Nucleus accumbens (tissue), 56 donors: ENCODE data around the gene DTNB.

Source experiments
- DNase-seq, 56 donors: peaks; one replicate each; lab custom pipeline; 2025; lab: John Stamatoyannopoulos, UW

Gene DTNB

DNA sequence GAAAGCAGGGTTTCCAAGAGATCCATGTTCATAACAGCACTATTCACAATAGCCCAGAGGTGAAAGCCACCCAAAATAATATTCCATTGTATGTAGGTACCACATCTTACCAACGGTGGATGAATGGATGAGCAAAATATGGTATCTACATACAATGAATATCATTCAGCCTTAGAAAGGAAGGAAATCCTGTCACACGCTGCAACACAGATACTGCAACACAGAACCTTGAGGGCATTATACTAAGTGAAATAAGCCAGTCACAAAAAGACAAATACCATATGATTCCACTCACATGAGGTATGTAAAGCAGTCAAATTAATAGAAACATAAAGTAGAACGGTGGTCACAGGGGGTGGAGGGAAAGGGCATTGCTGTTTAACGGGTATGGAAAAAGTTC, 155.7 kb downstream of the DTNB start:
- no peak for DNase-seq

DNA sequence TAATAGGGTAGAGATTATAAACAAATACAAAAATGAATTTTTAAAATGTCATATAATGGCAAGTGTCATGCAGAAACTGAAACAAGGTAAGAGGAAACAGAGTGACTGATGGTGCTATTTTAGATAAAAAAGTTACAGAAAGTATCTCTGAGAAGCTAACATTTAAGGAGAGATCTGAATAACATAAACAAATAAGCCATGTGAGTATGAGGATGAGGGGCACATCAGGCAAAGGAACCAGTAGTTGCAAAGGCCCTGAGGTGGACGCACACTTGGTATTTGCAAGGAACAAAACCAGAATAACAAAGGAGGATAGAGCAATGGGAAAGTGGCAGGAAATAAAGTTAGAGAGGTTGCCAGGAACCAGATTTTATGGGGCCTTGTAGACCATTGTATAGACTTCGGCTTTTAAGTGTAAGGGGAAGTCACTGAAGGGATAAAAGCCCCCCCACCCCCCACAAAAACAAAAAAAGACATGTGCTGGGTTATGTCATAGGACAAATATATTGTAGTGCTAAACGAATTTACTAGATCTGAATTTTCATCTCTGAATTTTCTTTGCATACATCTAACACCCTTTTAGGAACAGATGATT, 159.2 kb downstream of the DTNB start:
- no peak for DNase-seq

DNA sequence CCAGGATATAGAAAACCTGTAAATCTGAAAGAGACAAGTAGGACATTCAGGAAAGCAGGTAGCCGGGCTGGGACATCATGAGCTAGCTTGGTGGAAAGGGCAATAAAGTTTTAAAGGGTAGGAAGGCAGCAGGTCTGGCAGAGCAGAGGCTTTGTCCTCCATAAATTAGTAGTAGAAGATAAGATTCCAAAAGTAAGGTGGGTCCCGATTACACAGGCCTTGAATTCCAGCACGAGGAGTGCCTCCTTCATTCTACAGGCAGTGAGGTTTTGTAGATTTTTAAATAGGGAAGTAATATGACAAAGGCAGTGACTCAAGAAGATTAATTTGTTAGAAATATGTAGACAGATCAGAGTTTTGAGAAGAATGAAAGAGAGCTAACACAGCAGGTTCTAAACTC, 160.7 kb downstream of the DTNB start:
- DNase-seq: no peak

DNA sequence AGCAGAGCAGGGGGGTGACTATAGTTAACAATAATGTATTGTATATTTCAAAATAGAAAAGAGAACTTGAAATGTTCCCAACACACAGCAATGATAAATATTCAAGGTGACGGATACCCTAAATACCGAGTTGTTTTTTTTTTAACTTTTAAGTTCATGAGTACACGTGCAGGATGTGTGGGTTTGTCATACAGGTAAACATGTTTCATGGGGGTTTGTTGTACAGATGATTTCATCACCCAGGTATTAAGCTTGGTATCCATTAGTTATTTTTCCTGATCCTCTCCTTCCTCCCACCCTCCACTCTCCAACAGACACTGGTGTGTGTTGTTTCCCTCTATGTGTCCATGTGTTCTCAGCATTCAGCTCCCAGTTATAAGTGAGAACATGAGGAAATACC, 167.2 kb downstream of the DTNB start:
- DNase-seq: no peak

DNA sequence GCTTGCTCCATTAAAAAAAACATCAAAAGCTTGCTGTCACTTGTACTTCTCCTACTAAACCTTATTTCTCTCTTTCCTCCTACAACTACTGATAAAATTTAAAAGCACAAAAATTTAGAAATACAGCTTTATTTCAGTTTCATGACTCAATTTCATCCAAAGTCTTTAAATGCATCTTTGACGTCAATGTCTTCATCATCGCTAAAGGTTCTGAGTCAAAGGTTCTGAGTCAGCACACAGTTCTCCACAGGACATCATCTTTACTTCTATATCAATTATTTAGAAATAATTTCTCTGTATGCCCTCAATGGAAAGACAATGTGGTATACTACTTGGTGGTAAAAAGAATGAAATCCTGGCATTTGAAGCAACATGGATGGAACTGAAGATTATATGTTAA, 167.8 kb downstream of the DTNB start:
- DNase-seq: no peak

DNA sequence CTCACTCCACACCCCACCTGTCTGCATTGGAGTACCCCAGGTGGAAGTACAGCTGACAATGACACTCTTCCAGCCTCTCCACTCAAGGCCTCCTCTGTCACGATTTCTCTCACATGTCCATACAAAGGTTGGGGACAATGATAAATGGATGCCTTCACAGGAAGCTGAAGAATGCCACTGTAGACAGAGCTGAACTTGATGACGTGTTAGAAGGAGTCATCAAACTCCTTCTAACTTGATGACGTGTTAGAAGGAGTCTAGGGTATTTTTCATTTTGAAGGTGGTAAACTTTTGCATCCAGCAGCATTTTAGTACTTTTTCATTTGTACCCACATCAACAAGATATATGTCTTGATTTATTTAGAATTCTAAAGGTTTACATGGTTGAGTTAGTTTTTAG, 168.2 kb downstream of the DTNB start:
- no peak for DNase-seq

DNA sequence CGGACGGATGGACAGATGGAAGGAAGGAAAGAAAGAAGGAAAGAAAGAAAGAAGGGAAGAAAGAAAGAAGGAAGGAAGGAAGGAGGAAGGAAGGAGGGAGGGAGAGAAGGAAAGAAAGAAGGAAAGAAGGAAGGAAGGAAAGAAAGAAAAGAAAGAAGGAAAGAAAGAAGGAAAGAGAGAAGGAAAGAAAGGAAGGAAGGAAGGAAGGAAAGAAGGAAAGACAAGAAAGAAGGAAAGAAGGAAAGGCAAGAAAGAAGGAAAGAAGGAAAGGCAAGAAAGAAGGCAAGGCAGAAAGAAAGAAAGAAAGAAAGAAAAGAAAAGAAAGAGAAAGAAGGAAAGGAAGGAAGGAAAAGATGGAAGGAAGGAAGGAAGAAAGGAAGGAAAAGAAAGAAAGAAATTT, 169.1 kb downstream of the DTNB start:
- DNase-seq: no peak

DNA sequence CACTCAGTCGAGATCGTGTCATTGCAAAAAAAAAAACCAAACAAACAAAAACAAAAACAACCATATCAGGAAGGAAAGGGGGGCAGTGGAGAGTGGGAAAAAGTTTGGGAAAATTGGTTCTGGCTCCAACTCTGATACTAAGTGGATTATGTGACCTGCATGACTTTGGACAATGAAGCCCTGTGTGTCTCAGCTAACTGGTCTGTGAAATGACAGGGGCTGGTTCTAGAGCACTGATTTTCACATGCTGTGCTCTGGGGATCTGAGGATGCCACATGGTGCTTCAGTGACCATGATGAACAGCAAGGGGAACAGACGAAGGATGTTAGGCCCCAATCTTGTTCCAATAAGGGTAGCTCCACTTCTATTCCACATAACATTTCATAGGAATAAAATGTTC, 174.2 kb downstream of the DTNB start:
- DNase-seq: no peak

DNA sequence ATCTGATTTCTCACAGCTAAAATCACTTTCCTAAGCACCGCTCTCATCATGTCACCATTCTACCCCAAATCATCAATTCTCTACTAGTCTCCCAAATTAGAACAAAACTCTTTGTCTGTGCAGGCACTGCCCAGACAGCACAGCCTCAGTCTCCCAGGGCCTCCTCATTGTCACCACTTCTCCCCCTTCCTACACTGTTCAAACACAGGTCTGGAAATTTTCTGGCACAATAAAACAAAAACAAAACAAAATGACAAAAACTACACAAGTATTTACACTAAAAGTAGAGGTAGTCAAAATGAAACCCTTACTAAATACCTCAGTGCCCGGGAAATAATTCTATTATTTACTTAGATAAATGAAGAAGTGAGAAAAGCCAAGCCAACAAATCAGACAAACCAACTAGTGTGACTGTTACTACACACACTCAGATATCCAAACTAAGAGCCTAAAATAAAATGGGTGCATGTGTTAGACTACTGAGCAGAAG, 175.4 kb downstream of the DTNB start:
- DNase-seq: peak in 5 of 56 donors; percentile 13 to 41 (median 13)

DNA sequence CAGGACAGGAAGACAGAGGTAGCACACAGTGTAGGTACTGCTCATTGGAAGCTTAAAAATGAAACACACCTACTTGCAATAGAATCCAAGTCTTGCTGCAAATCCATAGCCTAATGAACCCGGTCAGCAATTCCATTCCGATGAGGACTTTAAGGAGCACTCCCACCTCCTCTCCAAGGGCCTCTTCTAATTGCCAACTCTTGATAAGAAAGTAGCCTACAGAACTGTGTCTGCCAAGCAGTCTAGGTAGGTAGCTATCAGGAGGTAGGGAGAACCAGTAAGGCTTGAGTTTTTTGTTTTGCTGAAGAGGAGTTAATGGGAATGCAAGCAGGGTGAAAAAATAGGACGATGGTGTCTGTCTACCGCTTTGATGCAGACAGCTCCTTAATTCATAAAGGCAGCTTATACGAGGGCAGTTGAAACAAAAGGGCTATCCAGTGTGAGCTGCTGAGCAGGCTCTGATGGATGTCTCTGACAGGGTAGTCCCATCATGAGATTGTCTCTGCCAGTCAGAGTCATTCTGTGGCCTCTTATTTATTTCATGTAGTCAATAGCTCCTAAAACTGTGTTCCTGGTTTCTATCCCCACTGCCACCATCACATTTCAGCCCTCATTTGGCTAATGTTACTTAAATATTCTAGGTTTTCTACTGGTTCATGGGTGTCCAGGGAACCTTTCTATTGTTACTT, 176.0 kb downstream of the DTNB start:
- DNase-seq: peak in 14 of 56 donors; percentile 3 to 41 (median 16)

DNA sequence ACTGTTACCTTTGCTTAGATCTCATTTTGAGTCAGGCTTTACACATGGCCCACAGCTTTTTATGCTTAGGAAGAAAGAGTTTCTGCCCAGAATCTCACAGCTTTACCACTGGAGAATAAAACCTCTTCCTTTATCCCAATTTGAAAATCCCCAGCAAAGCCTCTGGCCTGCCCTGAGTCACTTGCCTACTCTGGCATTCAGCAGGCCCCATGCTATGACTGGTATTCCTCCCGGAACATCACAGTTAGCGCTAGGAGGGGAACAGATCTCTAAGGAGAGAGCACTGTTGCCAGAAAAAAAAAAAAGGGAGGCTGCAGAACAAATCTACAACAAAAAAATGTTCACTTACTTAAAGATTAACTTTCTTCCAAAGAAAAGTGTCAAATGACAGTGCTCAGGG, 178.8 kb downstream of the DTNB start:
- DNase-seq: no peak

DNA sequence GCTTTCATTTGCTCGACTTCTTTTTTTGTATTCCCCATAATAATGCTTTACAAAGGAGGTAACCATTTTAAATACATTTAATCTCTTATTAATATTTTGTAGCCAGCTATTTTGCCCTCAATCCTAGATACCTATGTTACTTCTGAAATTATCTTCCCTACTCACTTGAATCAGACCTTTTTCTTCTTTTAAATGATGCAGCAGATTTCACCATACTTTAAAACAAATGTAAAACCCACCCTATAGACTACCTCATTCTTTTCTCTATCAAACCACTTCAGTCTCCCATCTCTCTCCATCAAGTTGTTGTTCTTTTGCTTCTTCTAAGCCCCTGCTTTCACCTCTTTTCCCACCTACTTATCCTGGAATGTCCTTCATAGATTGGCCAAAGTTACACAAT, 180.2 kb downstream of the DTNB start:
- DNase-seq: no peak

DNA sequence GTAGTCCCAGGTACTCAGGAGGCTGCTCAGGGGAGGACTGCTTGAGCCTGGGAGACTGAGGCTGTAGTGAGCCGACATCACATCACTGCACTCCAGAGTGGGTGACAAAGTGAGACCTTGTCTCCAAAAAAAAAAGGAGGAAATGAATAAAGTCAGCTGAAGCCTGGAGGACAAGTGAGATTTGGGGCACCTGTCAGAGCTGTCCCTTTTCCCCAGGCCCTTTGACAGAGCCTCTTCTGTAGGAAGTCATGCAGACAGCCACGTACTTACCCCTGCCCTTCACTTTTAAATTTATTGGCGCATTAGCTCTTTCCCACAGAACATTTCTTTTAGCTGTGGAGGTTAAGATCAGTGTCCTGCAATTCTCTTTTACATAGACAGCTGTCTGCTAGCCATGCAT, 180.7 kb downstream of the DTNB start:
- DNase-seq: no peak

DNA sequence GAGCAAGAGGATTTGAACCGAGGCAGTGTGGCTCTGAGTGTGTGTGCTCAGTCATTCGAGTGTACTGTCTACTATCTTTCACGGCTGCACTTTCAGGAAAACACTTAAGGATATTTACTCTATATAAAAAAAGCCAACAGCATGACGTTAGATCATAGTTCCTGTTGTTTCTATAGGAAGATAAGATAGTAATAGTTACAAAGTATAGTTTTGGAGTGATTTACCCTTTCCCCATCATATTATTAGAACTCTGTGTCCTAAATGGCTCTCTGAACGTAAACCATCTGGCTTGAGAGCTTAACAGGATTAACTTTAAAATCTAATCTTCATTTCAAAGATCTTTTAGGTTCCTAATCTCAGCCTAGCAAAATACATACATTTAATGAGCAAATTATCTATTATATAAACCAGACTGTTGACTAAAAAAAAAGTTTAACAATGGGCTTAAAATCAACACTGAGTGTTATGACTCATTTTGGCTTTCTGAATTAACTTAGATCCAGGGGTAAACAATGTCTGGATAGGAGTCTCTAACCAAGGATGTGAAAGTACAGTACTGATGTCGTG, 181.3 kb downstream of the DTNB start:
- DNase-seq: no peak

DNA sequence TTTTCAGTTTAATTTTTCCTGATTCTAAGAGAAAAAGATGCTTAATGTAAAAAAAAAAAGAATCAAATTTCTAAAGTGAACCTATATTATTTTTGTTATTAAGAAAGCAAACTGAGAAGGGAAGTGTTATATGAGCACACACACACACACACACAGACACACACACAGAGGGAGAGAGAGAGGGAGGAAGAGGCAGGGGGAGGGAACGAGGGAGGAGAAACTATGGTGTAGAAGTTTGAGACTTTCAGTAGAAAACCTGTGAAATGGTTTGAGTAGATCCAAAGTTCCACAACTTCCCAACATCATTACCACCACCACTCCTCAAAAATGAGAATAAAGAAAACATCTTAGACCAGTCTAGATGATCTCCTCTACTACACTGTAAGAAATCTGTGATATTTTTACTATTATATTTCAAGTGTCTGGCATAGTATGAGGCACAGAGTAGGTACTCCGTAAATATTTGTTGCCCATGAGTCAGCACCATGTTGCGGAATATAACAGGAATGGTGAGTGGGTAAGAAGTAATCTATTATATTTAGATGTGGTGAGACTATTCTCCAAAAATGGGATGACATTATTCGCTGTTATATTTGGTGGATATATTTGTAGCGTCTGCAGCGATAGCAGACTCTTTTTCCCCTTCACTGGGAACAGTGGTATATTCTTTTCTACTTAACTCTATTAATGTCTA, 182.2 kb downstream of the DTNB start:
- no peak for DNase-seq

DNA sequence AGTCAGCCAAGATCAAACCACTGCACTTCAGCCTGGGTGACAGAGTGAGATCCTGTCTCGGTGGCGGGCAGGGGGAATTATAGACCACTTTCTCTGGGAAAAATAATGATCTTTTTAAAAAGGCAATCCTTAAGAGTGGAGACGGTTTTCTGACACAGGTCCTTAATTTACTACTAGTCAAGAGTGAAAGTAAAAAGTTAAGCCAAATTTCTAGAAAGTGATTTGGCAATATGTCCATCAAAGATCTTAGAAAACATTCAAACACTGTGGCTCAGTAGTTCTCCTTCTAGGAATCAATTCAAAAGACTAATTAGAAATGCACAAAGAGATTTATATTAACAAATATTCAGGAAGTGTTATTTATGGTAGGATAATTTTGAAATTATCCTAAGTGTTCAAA, 183.2 kb downstream of the DTNB start:
- DNase-seq: no peak

DNA sequence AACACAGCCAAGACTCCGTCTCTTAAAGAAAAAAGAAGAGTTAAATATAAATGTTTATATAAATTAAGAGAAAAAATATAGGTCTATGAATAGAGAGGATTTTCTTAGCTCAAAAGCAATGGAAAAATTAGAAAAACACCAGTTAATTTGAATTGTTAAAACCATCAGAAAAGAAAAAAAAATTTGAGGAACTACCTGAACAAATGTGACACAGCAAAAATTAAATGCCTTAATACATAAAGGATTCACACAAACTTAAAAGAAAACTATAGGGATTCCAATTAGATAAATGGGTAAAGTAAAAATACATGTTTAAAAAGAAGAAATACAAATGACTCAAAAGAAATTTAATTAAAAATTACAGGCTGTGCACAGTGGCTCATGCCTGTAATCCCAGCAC, 183.7 kb downstream of the DTNB start:
- DNase-seq: no peak

DNA sequence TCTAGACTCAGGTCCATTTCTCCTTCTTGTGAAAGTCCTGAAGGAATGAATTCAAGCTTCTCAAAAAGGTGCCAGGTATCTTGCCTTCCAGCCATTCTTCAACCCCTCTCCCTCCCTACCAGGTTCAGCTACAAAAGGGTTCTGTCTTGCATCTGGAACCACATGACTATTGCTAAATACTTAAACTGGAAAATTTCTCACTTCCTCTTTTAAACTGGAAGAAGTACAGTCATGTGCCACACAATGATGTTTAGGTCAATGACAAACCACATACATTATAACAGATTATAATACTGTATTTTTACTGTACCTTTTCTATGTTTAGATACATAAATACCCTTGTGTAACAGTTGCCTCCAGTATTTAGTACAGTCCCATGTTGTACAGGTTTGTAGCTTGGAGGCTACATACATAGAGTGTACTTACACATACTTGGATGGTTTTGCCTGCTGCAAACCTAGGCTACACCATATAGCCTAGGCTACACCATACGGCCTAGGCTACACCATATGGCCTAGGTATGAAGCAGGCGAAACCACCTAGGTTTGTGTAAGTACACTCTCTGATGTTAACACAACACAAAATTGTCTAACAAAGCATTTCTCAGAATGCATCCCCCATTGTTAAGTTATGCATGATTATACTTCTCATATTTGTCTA, 189.6 kb downstream of the DTNB start:
- DNase-seq: no peak

DNA sequence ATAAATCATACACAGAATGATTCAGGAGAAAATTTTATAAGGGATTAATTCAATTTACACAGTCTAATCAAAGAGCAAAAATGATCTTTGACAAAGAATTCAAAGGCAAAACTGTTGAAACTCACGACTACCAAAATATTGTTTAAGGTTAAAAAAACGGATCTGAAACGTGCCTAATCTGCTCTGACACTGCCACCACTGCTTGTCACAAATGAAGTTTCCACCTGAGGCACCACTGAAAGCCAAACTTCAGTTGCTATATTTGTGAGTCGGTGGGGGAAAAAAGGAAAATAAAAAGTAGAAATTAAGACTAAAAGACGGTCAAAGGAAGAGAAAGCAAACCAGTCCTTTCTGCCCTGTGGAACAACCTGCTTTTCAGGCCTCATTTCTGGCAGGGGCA, 191.0 kb downstream of the DTNB start:
- no peak for DNase-seq

DNA sequence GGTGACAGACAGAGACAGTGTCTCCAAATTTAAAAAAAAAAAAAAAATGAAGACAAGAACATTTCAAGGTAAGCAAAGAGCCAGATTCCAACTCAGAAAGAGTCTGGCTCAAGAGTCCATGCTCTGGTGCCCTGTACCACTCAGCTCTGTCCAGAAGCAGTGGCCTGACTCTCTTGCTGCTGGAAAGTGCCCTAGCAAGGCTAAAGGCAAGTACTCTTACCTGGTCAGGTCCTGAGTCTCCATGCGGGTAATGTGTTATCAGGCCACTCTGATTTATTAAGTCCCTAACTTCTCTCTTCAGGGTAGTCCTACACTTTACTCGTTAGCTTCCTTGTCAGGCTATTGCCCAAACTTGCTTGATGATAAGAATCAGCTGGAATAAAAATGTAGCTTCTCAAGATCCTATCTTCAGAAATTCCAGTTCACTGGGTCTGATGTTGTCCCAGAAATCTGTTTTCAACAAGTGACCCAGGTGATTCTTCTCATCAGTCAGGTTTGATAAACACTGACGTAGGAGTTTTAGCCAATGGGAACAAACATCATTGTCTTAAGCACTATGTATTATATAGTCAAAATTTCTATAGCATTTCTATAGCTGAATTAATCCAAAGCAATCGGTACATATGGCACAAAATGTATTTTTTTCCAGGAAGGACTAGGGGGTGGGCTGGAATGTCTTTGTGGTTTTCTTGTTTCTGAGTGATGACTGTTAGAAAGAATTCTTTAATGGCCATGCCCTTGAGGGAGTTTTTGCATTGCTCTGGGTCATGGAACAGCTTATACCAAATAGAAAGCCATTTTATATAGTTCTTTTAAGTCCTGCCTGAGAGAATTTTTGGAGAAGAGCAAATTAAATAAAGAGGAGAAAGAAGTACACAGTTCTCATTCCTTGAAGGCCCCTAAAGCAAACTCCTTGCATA, 191.7 kb downstream of the DTNB start:
- DNase-seq: no peak
